ENCODE measurements around the gene MS4A10. TPM values are rescaled to one million over a fixed set of nuclear protein-coding genes. Genes with fewer than 3 reads are reported as not detected.

The MS4A10 gene
- total RNA-seq, 6 experiments from 2014 or later: not detected

DNA sequence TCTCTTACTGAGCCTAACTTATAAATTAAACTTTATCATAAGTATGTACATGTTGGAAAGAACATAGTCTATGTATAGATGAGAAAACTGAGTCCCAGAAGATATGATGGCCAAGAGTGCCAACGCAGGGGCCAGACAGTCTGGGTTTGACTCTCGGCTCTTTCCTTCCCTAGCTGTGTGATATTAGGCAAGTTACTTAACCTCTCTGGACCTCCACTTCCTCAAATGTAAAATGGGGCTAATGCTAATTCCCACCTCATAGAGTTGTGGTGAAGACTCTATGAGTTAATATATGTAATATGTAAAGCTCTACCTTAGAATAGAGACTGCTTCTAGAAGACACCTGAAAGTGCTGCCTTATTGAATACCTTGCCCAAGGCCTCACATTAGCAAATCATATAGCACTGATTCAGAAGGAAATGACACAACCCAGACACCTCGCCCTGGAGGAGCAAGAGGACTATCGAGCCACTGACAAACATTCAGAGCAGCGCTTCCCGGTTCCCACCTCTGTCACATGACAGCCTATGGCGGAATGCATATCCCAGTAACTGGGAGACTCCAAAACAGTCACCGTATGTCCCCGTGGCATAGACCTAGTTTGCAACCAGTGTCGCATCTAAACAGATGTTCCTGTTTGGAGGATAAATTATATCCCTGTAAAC, 45.5 kb downstream of the MS4A10 start:
- DNase-seq: no peak
- H3K36me3 Mint-ChIP-seq (ENCODE audit: low read depth): no peaks in the 10 kb centered on the region

GRCh38 chr11:60831143-60831500, 46.0 kb downstream of the MS4A10 start:
- TF ChIP-seq, protein P1, sequence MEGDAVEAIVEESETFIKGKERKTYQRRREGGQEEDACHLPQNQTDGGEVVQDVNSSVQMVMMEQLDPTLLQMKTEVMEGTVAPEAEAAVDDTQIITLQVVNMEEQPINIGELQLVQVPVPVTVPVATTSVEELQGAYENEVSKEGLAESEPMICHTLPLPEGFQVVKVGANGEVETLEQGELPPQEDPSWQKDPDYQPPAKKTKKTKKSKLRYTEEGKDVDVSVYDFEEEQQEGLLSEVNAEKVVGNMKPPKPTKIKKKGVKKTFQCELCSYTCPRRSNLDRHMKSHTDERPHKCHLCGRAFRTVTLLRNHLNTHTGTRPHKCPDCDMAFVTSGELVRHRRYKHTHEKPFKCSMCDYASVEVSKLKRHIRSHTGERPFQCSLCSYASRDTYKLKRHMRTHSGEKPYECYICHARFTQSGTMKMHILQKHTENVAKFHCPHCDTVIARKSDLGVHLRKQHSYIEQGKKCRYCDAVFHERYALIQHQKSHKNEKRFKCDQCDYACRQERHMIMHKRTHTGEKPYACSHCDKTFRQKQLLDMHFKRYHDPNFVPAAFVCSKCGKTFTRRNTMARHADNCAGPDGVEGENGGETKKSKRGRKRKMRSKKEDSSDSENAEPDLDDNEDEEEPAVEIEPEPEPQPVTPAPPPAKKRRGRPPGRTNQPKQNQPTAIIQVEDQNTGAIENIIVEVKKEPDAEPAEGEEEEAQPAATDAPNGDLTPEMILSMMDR (IDR thresholded peaks at IDR 0.05): peak; percentile 99

More for the DNA sequence above, 45.5 kb downstream of the MS4A10 start:
- Mint-ChIP-seq H3K4me1 (ENCODE audit: low read depth) (peaks cover 26% of the 10 kb centered on the region), H3K4me3 (no peak overlapping the region), H3K27ac (no peak overlapping the region), H3K9me3 (no peaks in the 10 kb centered on the region), H3K27me3 (ENCODE audit: insufficient read depth) (peaks cover 15% of the 10 kb centered on the region)
- TF ChIP-seq, protein P1 (IDR thresholded peaks at IDR 0.05): no peak

DNA sequence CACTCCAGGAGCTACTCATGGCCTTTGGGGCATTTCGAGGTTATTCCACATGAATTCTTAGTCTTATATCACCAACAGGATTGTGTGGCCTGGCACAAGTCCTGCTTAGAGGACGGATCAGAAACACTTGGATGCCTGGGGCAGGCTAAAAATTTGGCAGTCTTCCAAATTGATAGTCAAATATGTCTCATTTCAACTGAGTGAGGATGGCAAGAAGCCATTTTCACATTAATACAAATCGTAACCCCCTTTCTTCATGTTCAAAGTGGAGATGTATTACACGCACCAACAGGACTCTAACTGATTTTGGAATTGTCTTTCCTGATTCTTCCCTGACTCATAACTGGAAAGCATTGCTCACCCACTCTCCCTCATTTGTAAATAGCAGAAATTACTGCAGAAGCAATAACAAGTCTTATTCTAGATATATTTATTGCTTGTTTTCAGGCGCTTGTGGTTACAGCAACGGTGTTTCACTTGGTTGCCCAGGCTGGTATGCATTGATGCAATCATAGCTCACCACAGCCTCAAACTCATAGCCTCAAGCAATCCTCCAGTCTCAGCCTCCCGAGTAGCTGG, 46.5 kb downstream of the MS4A10 start:
- Mint-ChIP-seq H3K9me3 (no peaks in the 10 kb centered on the region), H3K36me3 (ENCODE audit: low read depth) (no peaks in the 10 kb centered on the region), H3K27me3 (ENCODE audit: insufficient read depth) (peaks cover 15% of the 10 kb centered on the region), H3K4me1 (ENCODE audit: low read depth) (peaks cover 33% of the 10 kb centered on the region), H3K4me3 (no peak overlapping the region), H3K27ac (peak overlapping the region; percentile 62; the same call in 1 of the 2 replicates)
- peak; percentile 77 for DNase-seq
- TF ChIP-seq, protein P1 (IDR thresholded peaks at IDR 0.05): no peak

More at GRCh38 chr11:60831143-60831500, 46.0 kb downstream of the MS4A10 start:
- no peaks in the 10 kb centered on the region for H3K36me3 Mint-ChIP-seq (ENCODE audit: low read depth)
- H3K4me3 Mint-ChIP-seq: no peak overlapping the region
- H3K4me1 Mint-ChIP-seq (ENCODE audit: low read depth): peaks cover 32% of the 10 kb centered on the region
- H3K27ac Mint-ChIP-seq: no peak overlapping the region
- H3K9me3 Mint-ChIP-seq: no peaks in the 10 kb centered on the region
- peak; percentile 62 for DNase-seq
- H3K27me3 Mint-ChIP-seq (ENCODE audit: insufficient read depth): peaks cover 15% of the 10 kb centered on the region

- no peak for DNase-seq
- H3K36me3 Mint-ChIP-seq (ENCODE audit: low read depth): no peaks in the 10 kb centered on the region
- no peak overlapping the region for H3K27ac Mint-ChIP-seq
- no peak overlapping the region for H3K4me3 Mint-ChIP-seq
- peaks cover 37% of the 10 kb centered on the region for H3K4me1 Mint-ChIP-seq (ENCODE audit: low read depth)
- H3K9me3 Mint-ChIP-seq: no peaks in the 10 kb centered on the region
- peaks cover 12% of the 10 kb centered on the region for H3K27me3 Mint-ChIP-seq (ENCODE audit: insufficient read depth)
- TF ChIP-seq, protein P1 (IDR thresholded peaks at IDR 0.05): no peak
Measured at GRCh38 chr11:60834742-60835533, 49.8 kb downstream of the MS4A10 start.

DNA sequence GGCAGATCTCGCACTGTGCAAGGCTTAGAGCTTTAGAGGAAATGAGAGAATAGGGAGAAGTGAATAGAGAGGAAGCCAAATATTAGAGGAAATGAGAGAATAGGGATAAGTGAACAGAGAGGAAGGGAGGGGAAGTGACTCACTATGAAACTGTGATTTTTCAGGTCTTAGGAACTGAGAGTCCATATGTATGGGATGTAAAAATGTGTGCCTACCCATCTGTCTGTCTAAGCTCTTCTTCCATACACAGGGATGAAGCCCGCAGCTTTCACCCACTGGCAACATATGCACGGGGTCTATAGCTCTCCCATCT, 50.4 kb downstream of the MS4A10 start:
- no peaks in the 10 kb centered on the region for H3K9me3 Mint-ChIP-seq
- H3K4me3 Mint-ChIP-seq: no peak overlapping the region
- H3K27ac Mint-ChIP-seq: no peak overlapping the region
- H3K4me1 Mint-ChIP-seq (ENCODE audit: low read depth): peaks cover 41% of the 10 kb centered on the region
- no peaks in the 10 kb centered on the region for H3K36me3 Mint-ChIP-seq (ENCODE audit: low read depth)
- DNase-seq: no peak
- H3K27me3 Mint-ChIP-seq (ENCODE audit: insufficient read depth): peaks cover 12% of the 10 kb centered on the region
- TF ChIP-seq, protein P1 (IDR thresholded peaks at IDR 0.05): no peak

Data from HFFc6 (cell line).